ENCODE data around the gene PNLIPRP2. TPM values are rescaled to one million over a fixed set of nuclear protein-coding genes. Genes with fewer than 3 reads are reported as not detected.

The PNLIPRP2 gene
- total RNA-seq, 1 donor: not detected

GRCh38 chr10:116602648-116603400 lies 17.9 kb upstream of the PNLIPRP2 start:
- TF ChIP-seq CTCF (IDR thresholded peaks at IDR 0.05; ENCODE audit: insufficient read depth, low read depth, low read length): no peak
- DNase-seq (ENCODE audit: low read depth): no peak
- H3K4me3 ChIP-seq (ENCODE audit: low read depth, low read length): no peak overlapping the region

- DNase-seq (ENCODE audit: low read depth): no peak
- no peak for TF ChIP-seq CTCF (IDR thresholded peaks at IDR 0.05; ENCODE audit: insufficient read depth, low read depth, low read length)
- H3K4me3 ChIP-seq (ENCODE audit: low read depth, low read length): no peak overlapping the region
Observed at GRCh38 chr10:116606061-116606483, 14.7 kb upstream of the PNLIPRP2 start.

GRCh38 chr10:116607336-116607735 lies 13.4 kb upstream of the PNLIPRP2 start:
- no peak for DNase-seq (ENCODE audit: low read depth)
- H3K4me3 ChIP-seq (ENCODE audit: low read depth, low read length): no peak overlapping the region
- no peak for TF ChIP-seq CTCF (IDR thresholded peaks at IDR 0.05; ENCODE audit: insufficient read depth, low read depth, low read length)

- no peak for DNase-seq (ENCODE audit: low read depth)
- no peak for TF ChIP-seq CTCF (IDR thresholded peaks at IDR 0.05; ENCODE audit: insufficient read depth, low read depth, low read length)
- H3K4me3 ChIP-seq (ENCODE audit: low read depth, low read length): peak overlapping the region; percentile 15
Observed at GRCh38 chr10:116608686-116609594, 11.8 kb upstream of the PNLIPRP2 start.

- no peak for DNase-seq (ENCODE audit: low read depth)
- no peak for TF ChIP-seq CTCF (IDR thresholded peaks at IDR 0.05; ENCODE audit: insufficient read depth, low read depth, low read length)
- no peak overlapping the region for H3K4me3 ChIP-seq (ENCODE audit: low read depth, low read length)
Observed at GRCh38 chr10:116610443-116611152, 10.2 kb upstream of the PNLIPRP2 start.

GRCh38 chr10:116611153-116611545 lies 9.6 kb upstream of the PNLIPRP2 start:
- DNase-seq (ENCODE audit: low read depth): no peak
- no peak for TF ChIP-seq CTCF (IDR thresholded peaks at IDR 0.05; ENCODE audit: insufficient read depth, low read depth, low read length)
- H3K4me3 ChIP-seq (ENCODE audit: low read depth, low read length): no peak overlapping the region
